RWPE2 (cell line): ENCODE measurements around the gene SMG1.
A peak's percentile ranks its signal among the peaks of the same experiment; 100 is the strongest.

Source experiments
- ATAC-seq: fragments of 200-7000 bp; cut with Tn5 transposase; 3 replicates; pipeline ENCODE4 v1.9.1; 2021; ENCODE audit warnings: low read depth
- DNase-seq: peaks from one replicate; pipeline ENCODE4 v3.0.0-alpha.2; 2020; ENCODE audit warnings: low spot score
- H3K27ac ChIP-seq: fragments of 450-650 bp; 2 replicates; pipeline ENCODE4 v1.5.1; 2017; ENCODE audit warnings: mild to moderate bottlenecking; ENCODE audit not compliant: poor library complexity, severe bottlenecking
- H3K27me3 ChIP-seq: fragments of 250-450 bp; sonication (Bioruptor Pico); 2 replicates; pipeline ENCODE4 v1.5.1; 2021; ENCODE audit warnings: mild to moderate bottlenecking, moderate library complexity; ENCODE audit not compliant: insufficient read depth, poor library complexity, severe bottlenecking
- H3K36me3 ChIP-seq: fragments of 250-450 bp; sonication (Bioruptor Pico); 2 replicates; pipeline ENCODE4 v1.5.1; 2020; ENCODE audit warnings: low read depth, mild to moderate bottlenecking, moderate library complexity
- H3K4me1 ChIP-seq: fragments of 250-450 bp; sonication (Bioruptor Pico); 2 replicates; pipeline ENCODE4 v1.5.1; 2021; ENCODE audit warnings: mild to moderate bottlenecking, moderate library complexity; ENCODE audit not compliant: insufficient read depth, poor library complexity, severe bottlenecking
- H3K4me3 ChIP-seq: fragments of 250-450 bp; sonication (Bioruptor Pico); 2 replicates; pipeline ENCODE4 v1.5.1; 2021; ENCODE audit warnings: mild to moderate bottlenecking, moderate library complexity; ENCODE audit not compliant: severe bottlenecking
- H3K9me3 ChIP-seq: fragments of 250-450 bp; sonication (Bioruptor Pico); 2 replicates; pipeline ENCODE4 v1.5.1; 2021; ENCODE audit warnings: mild to moderate bottlenecking, moderate library complexity; ENCODE audit not compliant: severe bottlenecking
- CTCF ChIP-seq: fragments of 450-650 bp; IDR thresholded peaks from one replicate; pipeline ENCODE4 v1.5.1; 2017; ENCODE audit warnings: mild to moderate bottlenecking, moderate library complexity; ENCODE audit not compliant: poor library complexity, severe bottlenecking

The SMG1 gene

GRCh38 chr16:18800293-18800692 is 125.9 kb downstream of the SMG1 start:
- TF ChIP-seq CTCF = no peak
- H3K4me1 ChIP-seq = peaks cover 27% of the 10 kb centered on the region
- no peaks in the 10 kb centered on the region for H3K9me3 ChIP-seq
- no peak for ATAC-seq
- peaks cover 57% of the 10 kb centered on the region for H3K36me3 ChIP-seq
- peak overlapping the region; percentile 76 for H3K27ac ChIP-seq
- H3K27me3 ChIP-seq = no peaks in the 10 kb centered on the region
- H3K4me3 ChIP-seq = peak overlapping the region; percentile 79
- no peak for DNase-seq

GRCh38 chr16:18799500-18799899 is 126.7 kb downstream of the SMG1 start:
- TF ChIP-seq CTCF = no peak
- Histone ChIP-seq H3K36me3 (peaks cover 59% of the 10 kb centered on the region), H3K9me3 (no peaks in the 10 kb centered on the region), H3K4me3 (peak overlapping the region; percentile 79), H3K27me3 (no peaks in the 10 kb centered on the region), H3K27ac (no peak overlapping the region), H3K4me1 (peaks cover 20% of the 10 kb centered on the region)
- DNase-seq (no peak), ATAC-seq (no peak)

- DNase-seq (no peak), ATAC-seq (no peak)
- no peak for TF ChIP-seq CTCF
- Histone ChIP-seq H3K4me1 (peaks cover 13% of the 10 kb centered on the region), H3K27me3 (no peaks in the 10 kb centered on the region), H3K27ac (no peak overlapping the region), H3K9me3 (no peaks in the 10 kb centered on the region), H3K4me3 (no peak overlapping the region), H3K36me3 (peaks cover 76% of the 10 kb centered on the region)
Observed at GRCh38 chr16:18797746-18798145, 128.5 kb downstream of the SMG1 start.

GRCh38 chr16:18796377-18796776 is 129.8 kb downstream of the SMG1 start:
- H3K9me3 ChIP-seq = no peaks in the 10 kb centered on the region
- no peak for DNase-seq
- H3K4me1 ChIP-seq = peaks cover 13% of the 10 kb centered on the region
- H3K27ac ChIP-seq = no peak overlapping the region
- H3K4me3 ChIP-seq = no peak overlapping the region
- no peaks in the 10 kb centered on the region for H3K27me3 ChIP-seq
- ATAC-seq = no peak
- no peak for TF ChIP-seq CTCF
- H3K36me3 ChIP-seq = peaks cover 90% of the 10 kb centered on the region

GRCh38 chr16:18792836-18793433 is 133.3 kb downstream of the SMG1 start:
- ATAC-seq = no peak
- H3K36me3 ChIP-seq = peaks cover 87% of the 10 kb centered on the region

More at GRCh38 chr16:18792836-18793433, 133.3 kb downstream of the SMG1 start:
- no peaks in the 10 kb centered on the region for H3K27me3 ChIP-seq
- H3K27ac ChIP-seq = peak overlapping the region; percentile 79
- no peak overlapping the region for H3K4me3 ChIP-seq
- DNase-seq = no peak
- H3K9me3 ChIP-seq = no peaks in the 10 kb centered on the region
- TF ChIP-seq CTCF = no peak
- H3K4me1 ChIP-seq = peaks cover 7% of the 10 kb centered on the region
